Measurements from ENCODE around the gene FSTL5.

FSTL5 gene

DNA sequence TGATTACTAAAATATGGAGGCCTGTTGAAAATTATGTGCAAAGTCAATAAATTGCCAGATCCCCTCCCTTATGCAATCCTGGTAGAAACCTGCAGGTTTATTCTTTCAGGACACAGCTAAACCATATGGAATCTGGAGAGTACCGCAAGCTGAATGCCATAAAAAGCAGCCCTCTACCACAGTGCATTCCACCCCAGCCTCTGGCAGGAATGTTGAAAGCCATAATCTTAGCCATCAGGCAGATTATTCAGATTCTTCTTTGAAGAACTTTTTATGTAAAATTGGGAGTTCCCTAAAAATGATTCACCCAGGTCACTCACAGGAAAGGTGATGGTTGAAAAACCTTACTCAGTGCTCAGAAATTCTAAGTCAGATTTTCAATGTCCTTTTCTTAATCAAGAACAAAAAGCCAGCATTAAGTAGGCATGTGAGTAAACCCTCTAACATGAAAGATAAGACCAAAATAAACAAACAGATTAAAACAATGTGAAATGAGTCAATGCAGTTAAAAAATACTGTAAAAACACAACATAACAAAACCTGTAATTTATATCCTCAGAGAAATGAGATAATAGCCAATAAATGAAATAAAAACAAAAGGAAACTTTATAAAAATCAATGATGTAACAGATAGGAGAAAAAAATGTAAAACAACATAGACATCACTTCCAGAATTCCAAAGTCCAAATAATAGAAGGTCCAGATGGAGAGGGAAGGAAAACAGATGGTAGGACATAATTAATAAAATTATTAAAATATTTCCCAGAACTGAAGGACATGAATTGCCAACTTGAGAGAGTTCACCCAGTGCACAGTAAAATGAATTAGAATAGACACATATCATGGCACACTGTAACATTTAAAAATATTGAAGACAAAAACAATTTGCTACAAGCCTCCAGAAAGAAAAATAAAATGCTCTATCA is 226.9 kb downstream of the FSTL5 start:
- DNase-seq: no peak

- no peak for DNase-seq
These were observed 232.7 kb downstream of the FSTL5 start for GRCh38 chr4:161931089-161931488.

- DNase-seq: no peak
These were observed 233.8 kb downstream of the FSTL5 start for GRCh38 chr4:161929956-161930355.

DNA sequence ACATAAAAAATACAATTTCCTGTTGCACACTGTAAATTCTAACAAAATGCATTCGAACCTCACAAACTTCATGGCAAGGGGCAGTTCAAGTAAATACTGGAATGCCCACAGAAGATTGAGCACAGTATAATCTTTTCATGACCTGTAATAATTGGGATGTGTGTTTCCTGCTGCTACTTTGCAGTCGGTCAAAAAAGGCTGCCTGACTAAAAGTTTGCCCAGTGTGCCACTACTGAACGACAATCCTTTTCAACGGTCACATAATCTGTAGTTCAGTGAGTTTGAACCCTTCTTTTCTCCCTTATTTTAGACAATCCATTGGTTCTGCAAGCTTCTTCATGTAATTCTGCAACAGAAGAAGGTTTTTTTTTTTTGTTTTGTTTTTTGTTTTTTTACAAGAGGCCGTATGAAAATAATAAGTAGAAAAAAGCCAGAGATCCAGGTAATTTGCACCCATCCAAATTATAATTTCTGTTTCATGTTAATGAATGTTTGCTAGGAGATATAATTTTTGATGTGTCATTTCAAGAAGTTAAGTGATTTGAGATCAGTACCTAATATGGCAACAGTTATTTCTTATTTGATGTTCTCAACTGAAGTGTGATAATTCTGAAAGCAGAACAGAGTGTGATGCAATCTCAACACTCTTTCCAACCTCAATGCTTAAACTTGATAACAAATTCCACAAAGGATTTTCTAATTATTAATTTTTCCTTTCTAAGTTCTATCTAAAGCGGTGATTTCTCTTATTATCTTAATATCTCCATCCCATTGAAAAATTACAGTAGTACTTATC is 237.6 kb downstream of the FSTL5 start:
- no peak for DNase-seq

DNA sequence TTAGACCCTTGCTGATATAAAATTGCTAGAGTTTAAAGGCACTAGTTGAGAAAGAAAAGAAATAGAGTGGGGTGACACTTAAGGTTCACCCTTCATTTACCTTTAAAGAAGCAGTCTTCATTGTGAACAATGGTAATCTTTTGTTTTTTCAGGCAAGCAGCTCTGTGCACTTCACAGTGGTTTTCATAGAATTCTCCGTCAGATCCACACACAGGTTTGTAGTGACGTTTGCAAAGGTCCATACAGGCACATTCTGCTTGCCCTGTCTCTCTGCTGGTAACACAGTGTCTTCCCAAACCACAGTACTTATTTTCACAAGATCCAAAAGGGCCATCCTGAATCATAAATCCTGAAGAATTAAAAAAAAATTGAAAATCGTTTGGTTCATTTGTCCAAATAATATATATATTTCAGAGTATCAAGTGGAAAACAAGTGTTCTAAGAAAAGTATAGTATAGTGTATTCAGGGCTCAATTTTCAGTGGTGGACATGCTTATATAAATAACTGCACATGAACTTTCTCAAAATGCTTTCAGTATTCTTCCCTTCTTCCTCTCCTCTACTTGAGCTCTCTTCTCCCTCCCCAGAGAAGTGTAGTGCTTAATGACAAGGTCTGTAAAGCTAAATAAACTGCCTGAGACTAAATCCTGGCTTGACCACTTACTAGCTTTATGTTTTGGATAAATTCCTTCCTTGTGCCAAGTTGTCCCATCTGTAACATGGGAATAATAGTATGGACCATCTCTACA is 243.3 kb downstream of the FSTL5 start:
- no peak for DNase-seq

DNA sequence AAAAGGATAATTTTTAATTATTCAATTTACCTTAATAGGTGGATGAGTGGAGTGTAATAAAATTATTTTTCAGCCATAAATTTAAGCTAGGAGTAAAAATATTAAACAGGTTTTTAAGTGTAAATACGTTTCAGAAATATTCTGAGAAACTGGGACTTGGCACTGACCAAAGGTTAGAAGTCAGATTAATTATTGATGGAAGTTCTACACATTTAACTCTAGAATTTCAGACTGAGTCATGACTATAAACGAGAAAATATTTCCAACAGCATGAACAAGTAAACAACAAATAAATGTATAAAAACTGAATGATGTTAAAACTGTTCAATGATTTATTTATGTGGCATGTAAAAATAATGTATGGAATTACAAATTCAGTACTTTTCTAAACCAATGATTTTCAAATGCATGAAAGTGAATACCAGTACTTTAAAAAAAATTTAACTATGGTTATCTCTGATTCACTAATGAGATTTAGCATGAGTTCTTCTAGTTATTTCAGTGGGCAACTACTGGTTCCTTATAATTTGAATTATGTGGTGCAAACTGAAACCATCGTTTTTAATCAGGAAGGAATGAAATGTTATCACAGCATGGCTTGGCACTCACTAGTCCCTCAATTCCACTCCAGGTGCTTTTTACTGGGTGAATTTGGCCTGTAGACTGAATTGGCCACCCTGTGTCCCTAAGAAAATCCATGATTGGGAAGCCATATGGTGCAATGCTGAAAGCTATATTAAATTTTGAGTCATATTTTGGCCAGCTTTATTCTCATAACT is 244.2 kb downstream of the FSTL5 start:
- no peak for DNase-seq

- DNase-seq: no peak
These were observed 247.8 kb downstream of the FSTL5 start for GRCh38 chr4:161916035-161916434.

GRCh38 chr4:161907590-161907955 is 256.2 kb downstream of the FSTL5 start:
- DNase-seq: no peak

DNA sequence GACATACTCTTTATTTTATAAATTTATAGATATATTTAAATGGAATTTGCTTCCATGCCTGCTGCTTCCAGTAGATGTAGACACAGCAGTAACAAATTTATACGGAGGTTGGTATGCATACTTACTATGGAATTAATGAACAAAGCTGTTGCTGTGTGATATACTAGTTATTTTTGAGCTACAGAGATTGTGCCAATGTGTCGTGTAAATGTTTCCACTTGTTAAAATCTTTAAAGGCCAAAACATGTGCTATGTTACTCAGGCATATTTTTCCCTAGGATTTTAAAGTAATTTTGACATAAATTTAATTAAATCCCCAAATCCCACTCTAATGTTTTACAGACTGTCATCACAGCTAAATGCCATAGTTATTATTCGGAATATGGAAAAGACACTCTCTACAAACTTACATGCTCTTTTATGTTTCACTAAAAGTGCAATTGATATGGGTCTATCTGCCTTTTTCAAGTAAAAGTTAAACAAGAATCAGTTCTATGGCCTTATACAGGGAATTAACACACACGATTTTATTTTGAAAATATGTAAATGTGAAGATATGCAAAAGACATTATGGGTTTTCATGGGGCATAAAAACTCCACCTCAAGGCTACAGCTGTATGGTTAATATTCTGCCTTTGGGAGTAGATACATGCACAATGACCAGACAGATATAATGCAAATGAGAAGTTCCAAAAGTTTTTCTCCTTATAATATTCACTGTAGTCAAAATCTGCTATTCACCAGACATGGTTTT is 256.8 kb downstream of the FSTL5 start:
- no peak for DNase-seq

GRCh38 chr4:161900110-161900509 is 263.7 kb downstream of the FSTL5 start:
- no peak for DNase-seq

DNA sequence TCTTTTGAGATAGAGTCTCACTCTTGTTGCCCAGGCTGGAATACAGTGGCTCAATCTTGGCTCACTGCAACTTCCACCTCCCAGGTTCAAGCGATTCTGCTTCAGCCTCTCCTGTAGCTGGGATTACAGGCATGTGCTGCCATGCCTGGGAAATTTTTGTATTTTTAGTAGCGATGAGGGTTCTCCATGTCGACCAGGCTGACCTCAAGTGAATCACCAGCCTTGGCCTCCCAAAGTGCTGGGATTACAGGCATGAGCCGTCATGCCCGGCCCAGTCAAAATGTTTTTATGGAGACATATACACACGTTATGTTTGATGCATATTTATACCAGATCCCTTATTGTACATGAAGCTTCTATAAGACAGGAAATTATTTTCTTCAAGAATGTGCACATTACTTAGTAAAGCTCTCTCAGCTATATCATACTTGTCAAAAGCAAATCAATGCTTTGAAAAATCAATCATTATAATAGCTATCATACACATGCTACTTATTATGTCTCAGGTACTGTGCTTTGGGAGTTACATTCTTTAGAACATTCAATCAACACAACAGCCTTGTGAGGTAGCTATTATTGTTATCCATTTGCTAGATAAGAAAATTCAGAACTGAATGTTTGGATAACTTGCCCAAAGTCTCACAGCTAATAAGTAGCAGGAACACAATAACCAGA is 269.2 kb downstream of the FSTL5 start:
- no peak for DNase-seq

DNA sequence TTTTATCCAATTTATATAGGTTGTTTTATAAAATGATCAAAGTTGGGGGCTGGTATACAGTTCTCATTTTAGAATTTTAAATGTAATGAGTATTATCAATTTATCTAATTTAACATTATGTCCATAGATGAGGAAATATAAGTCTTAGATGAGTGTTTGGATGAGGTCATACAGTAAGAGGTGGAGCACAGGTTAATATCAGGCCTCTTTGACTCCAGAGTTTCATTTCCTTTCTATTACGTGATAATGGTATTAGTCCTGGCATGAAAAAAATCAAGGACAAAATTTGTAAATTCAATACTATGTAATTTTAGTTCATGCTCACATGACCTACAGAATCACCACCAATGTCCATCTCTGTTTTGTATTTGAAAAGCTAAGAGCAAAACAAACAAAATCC is 269.8 kb downstream of the FSTL5 start:
- DNase-seq: no peak

GRCh38 chr4:161893566-161893965 is 270.2 kb downstream of the FSTL5 start:
- DNase-seq: no peak

- DNase-seq: no peak
These were observed 270.8 kb downstream of the FSTL5 start for GRCh38 chr4:161892951-161893350.

- no peak for DNase-seq
These were observed 280.6 kb downstream of the FSTL5 start for GRCh38 chr4:161883157-161883556.

DNA sequence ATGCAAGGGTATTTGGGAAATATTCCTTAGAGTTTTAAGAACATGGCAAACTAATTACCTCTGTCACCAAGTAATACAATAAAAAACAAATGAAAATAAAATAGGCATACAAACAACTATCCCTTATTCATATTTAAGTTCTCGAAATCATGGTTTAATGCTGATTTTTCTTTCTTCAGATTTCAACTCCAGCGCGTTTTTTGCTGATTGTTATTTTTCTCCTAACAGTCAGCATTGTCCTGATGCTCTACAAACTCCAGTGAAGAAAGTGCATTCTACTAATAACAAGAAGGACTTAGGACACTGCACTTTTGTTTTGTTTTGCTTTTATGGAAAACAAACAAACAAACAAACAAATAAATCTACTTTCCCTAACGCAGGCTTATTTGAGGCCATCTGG is 282.4 kb downstream of the FSTL5 start:
- DNase-seq: no peak

DNA sequence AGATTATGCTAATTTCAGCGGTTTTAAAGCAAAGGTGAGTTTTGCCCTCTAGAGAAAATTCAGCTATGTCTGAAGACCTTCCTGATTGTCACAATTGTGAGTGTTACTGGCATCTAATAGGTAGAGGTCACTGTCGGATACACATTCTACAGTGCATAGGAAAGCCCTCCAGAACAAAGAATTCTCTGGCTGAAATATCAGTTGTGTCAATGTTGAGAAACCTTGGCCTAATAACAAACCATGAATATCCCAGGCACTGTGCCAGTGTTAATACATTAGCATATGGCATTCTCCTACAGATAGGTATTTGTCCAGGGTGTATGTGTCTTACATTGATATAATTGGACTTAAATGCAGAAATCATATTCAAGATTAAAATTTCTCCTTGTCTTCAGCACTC is 294.3 kb downstream of the FSTL5 start:
- DNase-seq: no peak

DNA sequence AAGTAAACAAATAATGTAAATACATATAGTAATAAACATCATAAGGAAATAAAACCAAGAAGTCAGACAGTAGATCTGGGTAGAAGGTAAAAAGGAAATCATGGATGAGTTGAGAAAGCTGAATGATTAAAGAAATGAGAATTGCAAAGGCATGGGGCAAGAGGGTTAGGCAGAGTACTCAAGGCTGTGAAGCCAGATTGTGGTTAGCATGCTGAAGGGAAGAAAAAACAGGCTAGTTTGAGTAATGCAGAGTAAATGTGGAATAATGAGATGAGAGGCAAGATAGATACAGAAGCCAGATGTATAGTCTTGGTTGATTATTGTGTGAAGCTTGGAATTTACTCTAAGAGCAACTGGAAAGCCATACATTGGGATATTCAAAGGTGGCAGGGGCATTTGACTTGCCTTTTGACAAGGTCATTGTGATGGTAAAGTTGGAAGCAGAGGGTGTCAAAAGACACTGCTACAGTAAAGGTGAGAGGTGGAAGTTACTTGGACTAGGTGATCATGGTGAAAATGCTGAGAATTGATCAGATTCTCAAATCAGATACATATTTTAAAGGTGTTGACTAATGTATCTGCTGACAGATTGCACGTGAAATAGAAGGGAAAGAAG is 307.0 kb downstream of the FSTL5 start:
- DNase-seq: no peak

- DNase-seq: no peak
These were observed 313.2 kb downstream of the FSTL5 start for GRCh38 chr4:161850631-161851030.

DNA sequence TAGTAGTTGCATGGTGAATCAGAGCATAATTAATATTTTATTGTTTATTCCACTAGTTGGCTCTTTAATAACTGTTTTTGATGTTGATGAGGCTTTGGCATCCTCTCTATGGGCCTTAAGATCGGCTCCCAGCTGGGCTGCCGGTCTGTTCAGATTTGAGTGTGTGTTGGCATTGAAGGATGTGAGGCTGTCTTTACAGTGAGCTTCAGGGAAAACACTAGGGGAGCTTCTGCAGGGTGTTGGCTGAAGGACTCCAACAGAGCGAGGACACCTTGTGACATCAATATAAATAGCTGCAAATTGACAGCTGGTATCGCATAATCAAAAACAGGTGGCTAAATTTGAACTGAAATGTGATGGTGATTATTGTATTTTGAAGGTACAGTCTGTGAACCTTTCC is 322.0 kb downstream of the FSTL5 start:
- DNase-seq: no peak

DNA sequence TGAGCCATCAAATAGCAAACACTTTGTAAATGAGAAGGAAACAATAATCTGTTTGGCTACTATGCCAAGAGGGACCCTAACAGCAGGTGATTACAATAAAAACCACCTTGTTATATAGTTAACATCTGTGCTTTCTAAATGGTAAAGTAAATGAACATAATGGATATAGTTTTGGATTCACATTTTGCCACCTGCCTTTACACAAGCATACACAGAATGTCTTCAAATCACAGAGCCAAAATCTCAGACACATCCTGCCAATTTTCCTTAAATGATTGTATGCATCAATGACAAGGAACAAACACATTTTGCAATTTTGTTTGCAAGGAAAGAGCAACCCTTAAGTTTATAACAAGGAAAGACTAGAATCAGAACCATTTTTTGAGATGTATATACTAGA is 334.2 kb downstream of the FSTL5 start:
- no peak for DNase-seq
